HuH-7 (cell line): ENCODE results near the gene SPECC1.
"Not testable (repeated sequence)": the region's sequence is repeated elsewhere in the genome, so short reads cannot be mapped to it uniquely, and the experiment has no call there.

Experiments used
- DNase-seq: peaks from one replicate; pipeline ENCODE4 v3.0.0; 2011; ENCODE audit warnings: low spot score

Gene SPECC1

DNA sequence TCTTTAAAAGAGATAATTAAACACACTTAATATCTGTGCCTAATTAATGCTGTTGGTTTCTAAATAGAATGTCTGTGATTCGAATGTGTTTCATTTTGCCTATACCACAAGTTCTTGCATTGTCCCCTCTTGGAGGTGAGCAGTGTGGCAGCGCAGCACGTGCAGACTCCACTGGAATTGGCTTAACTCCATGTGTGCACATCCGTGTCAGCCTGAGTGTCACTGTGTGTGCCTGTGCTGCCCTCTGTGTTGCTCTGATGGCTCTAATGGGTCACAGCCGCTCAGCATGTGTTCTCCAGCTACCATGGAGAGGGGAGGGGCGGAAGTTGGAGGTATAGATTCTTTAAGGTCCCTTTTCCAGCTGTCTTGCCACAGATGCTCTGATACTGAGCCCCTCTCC lies 226.6 kb downstream of the SPECC1 start:
- no peak for DNase-seq

DNA sequence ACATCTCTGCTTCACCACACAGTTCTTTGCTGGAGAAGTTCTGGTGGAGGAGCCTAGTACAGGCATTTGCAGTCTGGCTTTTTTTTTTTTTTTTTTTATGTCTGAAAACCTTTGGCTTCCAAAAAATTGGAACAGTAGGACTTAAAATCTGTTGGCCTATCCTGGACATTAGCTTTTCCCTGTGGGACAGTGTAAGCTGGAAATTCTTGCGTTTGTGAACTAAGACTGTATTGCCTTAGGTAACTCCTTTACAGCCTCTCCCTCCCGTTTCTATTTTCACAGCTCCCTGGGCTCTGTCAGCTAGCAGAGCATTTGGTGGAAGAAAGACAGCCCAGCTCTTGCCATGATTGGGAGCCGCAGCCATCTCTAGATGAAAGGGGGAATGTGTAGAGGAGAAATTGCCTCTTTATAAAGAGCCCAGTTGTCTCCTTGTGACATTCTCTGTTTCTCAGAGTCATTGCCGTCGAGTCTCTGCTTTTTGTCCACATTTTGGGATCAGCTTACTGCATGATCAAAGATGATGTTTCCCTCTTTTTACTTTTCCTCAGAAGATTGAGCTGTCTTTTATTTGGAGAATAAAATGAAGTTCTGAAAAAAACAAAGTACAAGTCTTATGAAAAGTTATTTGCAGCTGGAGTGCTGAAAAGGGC lies 227.5 kb downstream of the SPECC1 start:
- DNase-seq: no peak

DNA sequence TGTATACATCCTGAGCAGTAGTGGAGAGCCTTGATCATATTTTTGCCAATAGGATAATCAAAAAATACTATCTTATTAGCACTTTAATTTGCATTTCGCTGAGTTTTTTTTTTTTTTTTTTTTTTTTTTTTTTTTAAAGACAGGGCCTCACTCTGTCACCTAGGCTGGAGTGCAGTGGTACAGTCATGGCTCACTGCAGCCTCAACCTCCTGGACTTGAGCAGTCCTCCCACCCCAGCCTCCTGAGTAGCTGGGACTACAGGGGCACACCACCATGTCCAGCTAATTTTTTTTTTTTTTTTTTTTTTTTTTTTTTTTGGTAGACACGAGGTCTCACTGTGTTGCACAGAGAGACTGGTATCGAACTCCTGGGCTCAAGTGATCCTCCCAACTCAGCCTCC lies 230.6 kb downstream of the SPECC1 start:
- DNase-seq: not testable (repeated sequence)

DNA sequence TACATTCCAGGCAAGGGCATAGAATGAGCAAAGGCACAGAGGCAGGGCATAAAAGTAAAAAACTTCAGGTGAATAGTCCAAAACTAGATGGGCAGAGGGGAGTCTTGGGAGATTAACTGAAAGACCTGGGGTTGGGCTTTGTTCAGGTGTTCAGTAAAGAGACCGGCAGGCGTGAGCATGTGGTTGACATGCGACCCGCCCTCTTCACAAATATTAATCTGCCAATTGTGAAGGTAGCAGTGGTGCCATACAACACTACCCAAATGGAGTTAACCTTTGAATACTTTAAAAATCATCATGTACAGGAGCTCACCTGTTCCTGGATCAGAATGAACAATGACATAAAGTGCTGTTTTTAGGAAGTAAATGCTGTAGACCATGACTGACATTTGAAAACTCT lies 232.7 kb downstream of the SPECC1 start:
- DNase-seq: no peak

DNA sequence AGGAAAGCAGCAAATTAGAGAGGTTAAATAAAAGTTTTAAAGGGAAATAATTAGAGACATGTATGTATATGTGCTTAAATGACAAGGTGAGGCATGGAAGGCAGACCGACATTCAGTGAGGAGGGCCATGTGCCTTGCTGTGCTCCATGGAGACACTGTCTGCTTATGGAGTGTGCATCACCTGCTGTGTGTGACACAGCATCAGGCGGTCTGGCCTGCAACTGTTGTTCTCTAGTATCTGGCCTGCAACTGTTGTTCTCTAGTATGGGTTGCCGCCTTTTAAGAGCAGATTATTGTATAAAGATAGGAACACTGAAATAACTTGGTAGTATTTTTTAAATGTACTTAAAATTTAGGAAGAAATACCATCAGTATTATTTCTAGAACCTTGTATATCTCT lies 233.1 kb downstream of the SPECC1 start:
- no peak for DNase-seq

DNA sequence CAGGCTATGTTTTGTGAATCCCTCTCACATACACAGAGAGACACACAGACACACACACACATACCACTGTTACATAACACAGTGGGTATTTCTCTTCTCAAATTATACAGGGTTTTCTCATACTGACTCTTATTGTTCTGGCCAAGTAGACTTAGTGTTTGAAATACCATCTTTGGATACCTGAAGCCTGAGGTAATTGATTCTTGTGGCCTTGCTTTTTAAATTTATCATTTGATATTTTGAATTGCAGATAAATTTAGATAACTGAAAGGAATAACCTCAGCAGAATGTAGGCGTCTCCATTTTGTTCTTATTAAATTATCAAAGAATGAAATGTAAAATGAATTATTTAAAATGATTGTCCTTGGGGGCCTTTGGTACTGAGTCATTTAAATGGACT lies 234.4 kb downstream of the SPECC1 start:
- no peak for DNase-seq

DNA sequence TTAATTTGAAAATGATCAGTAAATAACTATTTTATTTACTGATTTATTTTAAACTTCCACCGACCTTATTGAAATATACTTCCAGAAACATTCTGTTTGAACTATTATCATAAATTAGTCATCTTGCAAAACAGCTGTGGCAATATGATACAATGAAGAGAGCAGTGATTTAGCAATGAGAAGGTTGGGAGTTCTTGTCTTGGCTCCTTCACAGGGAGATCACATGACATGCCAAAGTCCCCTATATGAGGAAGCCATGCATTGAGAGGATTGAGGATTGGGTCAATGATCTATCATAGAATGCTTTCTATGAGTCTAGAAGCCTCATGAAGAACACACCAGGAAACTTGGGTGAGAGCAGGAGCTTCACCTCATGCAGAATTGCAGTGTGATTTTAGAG lies 235.5 kb downstream of the SPECC1 start:
- DNase-seq: no peak

DNA sequence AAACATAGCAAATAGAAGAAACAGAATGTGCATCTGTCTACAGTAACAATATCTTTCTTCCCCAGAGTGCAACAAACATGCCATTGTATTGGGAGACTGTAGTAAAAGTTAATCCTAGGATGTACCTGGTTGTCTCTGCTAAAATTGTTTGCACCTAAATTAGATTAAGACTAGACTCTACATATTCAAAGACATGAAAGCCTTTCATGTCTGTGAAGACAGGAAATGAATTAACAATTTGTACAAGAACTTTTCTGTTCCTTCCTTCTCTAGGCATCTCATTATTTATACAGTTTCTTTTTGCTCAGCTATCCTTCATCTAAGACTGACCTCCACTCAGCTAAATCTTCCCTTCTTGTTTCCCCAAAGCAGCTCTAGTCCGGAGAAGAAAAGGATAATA lies 237.5 kb downstream of the SPECC1 start:
- no peak for DNase-seq

DNA sequence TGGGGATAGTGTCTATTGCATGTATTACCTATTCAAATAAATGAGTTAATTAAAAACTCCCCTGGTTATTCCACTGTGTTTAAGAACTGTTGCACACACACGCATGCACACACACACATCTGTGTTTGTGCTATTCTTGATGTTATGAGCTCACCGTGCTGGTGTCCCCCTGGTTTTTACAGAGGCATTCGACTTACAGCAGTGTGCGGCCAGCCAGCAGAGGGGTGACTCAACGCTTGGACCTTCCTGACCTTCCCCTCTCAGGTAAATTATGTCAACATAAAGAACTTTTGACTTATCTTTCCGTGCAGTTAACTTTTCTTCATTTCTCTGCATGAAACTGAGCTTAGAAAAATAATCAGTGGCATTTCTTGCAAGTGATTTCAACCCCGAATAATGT lies 244.2 kb downstream of the SPECC1 start:
- DNase-seq: no peak

DNA sequence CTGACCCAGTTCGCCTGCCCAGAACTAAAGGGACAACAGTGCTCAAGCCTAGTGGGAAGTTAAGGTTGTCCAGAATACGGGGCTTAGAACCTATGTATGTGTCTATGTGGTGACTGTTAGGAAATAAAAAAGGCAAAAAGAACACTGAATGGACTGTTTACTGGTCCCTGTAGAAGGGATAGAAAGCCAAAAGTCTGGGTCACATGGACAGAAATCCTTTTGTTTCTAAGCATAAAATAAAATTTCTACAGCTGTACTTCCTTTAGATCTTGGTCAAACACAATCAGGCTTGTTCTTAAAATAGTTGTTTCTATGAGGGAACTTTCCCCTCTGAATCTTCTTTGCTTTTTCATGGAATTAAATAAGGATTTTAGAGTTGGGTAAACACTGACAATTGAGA lies 245.4 kb downstream of the SPECC1 start:
- DNase-seq: no peak

DNA sequence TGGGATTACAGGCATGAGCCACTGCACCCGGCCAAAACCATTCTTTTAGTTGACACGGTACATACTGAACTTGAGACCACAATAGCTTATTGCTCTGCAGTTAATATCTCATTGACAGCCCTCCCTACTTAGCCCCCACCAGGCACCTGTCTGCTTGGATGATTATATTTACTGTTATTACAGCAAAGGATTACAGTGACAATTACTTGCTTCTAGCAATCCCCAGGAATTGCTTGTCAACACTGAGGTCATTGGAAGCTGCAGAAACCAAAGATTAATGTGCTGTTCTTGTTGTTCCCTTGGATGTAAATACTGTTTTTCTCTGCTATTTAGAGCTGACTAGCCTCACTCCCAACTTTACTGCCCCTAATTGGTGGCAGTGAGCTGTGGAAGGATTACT lies 247.0 kb downstream of the SPECC1 start:
- DNase-seq: no peak

DNA sequence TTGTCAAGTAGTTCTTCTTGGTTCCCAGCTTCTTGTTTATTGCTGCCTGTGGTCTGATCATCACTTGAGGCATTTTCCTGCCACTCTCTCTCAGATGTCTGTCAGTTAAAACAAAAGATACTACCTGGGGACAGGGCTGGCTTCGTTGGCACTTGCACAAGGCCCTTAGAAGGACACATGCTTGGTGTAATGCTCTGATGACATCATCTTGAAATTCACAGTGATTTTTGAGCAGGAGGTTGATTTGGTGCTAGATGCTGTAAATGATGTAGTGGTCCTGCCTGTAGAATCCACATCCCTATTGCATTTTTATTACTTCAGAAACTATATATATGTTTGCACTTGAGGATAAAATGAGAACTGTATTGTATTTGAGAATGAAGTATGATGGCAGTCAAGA lies 247.8 kb downstream of the SPECC1 start:
- DNase-seq: no peak

DNA sequence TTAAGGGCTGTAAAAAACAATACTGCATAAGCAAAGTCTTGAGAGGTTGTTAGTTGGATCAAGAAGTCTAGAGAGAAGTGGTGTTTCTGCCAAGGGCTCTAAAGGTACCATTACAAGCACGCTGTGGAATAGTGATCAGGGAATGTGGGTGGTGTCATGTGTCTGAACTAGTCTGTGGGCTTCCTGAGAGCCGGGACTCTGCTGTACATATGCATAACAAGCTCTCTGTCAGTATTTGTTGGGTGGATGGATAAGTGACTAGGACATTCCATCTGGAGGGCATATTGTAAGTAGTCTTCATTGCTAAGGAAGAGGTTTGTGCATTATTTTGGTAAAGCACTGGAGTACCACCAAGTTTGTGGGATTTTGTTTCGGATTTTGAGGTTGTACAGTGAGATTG lies 248.6 kb downstream of the SPECC1 start:
- no peak for DNase-seq

DNA sequence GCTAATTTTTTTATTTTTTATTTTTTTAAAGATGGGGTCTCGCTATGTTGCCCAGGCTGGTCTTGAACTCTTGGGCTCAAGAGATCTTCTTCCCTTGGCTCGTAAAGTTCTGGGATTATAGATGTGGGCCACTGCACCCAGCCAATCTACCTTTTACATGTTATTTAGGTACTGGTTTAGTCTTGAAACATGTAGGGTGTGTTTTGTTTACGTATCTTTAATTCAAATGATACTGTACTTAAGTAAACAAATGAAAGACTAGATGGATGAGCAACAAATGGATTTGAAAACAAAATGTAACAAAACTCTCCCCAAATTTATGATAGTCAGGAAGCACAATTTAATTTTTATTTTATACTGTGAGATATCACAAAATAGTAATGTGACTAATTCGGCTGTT lies 250.5 kb downstream of the SPECC1 start:
- no peak for DNase-seq

DNA sequence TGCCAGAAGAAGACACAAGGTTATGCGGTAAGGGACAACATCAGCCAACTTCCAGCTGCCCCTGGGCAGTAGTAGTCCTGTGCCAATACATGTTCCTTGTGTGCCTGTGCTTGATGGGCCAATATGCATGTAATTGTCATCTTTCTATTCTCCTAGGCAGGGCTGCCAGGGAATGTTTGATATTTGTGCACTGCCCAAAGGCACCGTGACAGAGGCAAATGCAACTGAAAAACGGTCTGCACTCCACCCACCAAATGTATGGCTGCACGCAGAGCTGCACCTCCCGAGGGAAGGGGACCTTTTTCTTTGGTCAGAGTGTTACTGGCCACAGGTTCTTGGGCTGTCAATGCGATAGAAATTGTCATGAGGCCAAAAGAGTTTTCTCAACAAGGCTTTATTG lies 251.1 kb downstream of the SPECC1 start:
- no peak for DNase-seq

DNA sequence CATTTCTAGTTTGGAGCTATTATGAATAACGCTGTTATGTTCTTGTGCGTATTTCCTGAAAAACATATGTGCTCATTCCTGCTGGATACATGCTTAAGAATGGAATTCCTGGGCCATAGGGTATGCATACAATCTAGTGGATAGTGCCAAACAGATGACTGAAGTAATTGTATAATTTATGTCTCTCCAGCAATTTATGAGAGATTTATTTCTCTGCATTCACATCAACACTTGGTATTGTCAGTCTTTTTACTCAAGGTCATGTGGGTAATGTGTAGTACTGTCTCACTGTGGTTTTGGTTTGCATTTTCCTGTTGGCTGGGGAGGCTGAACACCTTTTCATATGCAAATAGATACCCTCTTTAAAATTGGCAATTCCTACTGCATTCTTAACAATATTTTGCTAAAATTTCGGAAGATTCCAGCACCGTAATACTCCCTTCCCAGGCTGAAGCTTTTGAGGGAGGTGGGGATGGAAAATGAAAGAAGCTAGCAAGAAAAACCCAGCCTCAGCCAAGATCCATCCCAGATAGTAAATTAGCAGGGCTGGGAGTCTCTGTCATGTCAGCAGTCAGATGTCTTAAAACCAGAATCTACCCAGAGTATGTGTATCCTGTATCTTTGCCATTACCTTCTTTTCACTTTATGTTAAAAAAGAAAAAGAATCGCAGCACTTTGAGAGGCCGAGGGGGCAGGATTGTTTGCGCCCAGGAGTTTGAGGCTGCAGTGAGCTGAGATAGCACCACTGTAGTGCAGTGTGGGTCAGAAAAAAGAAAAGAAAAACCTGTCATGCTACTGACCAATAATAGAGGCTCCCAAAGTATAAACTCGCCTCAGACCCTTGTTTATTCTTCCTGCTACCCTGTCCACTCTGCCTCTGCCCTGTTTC lies 253.3 kb downstream of the SPECC1 start:
- DNase-seq: no peak

DNA sequence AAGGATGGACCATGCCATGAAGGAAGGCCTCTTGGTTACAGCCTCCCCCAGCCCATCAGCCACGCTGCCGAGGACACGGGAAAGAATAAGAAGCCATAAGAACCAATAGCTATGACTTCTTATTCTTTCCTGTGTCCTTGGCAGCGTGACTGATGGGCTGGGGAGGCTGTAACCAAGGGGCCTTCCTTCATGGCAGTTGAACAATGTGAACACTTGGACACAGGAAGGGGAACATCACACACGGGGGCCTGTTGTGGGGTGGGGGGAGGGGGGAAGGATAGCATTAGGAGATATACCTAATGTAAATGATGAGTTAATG lies 253.9 kb downstream of the SPECC1 start:
- not testable (repeated sequence) for DNase-seq

DNA sequence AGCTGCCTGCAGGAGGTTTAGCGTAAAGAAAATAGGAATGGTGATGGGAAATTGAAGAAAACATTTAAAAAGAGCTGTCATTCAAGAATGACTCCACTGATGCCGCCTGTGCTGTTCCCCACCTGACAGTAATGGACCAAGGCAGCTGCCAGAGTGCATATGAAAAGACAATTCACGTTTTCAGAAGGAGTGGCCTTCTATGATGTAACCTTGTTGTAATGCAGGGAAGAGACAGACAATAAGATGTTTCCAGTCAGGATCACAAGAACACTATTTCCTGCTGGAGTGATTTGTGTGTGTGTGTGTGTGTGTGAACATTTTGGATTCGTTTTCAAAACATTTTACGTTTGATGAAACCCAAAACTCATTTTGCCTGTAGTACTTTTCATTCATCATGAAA lies 254.4 kb downstream of the SPECC1 start:
- DNase-seq: no peak

DNA sequence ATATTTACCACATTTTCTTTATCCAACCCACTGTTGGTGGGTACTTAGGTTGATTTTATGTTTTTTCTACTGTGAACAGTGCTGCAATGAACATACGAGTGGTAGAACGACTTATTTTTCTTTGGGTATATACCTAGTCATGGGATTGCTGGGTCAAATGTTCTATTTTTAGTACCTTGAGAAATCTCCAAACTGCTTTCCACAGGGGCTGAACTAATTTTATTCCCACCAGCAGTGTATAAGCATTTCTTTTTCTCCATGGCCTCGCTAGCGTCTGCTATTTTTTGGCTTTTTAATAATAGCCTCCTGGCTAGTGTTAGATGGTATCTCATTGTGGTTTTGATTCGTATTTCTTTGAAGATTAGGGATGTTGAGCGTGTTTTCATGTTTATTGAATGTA lies 255.8 kb downstream of the SPECC1 start:
- no peak for DNase-seq

DNA sequence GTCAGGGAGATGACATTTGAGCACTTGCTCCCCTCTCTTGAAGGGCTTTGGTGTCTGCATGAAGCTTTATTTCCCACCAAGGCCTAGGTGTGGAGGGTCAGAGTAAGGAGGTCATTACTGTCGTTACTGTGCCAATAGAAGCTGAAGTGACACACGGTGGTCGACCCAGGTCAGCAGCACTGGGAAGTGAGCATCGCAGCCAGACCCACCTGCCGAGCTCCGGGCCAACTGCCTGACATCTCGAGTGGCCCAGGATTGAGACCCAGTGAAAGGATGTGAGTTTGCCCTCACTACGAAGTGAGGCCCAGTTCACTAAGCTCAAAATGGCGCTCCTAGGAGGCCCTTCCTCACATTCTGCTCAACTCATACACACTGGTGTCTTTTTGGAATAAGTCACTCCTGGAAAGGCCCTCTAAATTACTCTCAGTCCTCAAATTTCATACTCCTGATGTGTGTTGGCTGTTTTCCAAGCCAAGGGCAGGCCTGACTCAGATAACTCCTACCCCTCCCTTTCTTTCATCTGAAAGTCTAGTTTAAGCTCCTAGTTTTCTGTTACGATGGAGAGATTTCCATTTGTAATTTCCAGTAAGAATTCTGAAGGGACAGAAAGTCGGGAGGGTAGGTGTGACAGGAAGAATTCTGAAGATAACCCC lies 257.8 kb downstream of the SPECC1 start:
- no peak for DNase-seq

DNA sequence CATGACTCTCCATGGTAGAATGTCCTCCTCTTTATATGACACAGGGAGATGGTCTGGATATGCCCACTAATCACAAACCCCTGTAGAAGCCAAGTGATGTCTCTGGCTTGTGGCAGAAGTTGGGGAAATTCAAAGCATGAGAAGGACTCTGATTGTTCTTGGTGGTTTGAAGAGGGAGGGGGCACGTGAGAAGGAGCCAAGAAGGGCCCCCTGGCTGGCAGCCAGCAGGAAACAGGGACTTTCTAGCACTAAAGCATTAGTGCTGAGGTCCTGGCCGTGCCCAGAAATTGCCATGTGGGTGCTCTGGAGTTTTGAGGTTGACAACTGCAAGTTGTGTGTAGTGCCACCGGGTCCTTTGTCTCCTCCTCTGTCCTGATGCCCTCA lies 258.3 kb downstream of the SPECC1 start:
- no peak for DNase-seq

DNA sequence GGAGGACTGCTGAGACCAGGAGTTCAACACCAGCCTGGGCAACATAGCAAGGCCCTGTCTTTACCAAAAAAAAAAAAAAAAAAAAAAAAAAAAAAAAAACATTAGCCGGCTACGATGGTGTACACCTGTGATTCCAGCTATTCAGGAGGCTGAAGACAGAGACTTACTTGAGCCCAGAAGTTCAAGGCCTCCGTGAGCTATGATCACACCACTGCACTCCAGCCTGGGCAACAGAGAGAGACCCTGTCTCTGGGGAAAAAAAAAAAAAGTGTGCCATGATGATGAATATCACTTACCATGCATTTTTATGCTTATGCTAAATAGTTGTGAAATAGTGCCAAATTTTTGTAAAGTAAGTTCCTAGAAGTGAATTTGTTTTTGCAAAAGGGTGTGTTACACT lies 261.2 kb downstream of the SPECC1 start:
- DNase-seq: no peak

DNA sequence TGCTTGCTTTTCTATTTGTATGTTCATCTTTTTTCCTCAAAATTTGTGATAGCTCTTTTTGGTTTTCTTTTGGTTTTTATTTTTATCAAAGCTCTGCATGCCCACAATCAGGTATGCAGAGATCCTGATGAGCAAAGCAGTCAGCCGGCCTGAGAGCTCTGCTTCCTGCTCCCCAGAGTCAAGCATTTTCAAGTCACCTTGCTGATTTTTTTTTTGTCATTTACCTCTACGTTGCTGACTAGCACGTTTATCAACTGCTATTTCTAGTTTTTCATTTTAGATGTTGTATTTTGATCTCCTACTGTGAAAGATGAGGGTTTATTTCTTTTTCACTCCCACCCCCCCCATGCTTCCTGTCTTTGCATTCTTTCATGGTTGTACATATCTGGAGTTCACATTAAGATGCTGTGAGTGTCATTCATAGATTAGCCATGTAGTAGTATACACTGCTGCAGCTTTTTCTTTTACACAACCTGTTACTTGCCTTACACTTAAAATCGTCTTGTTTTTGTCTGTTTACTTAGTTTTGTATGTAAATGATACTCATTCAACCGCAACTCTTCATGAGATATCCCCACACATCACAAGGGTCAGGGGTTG lies 262.0 kb downstream of the SPECC1 start:
- no peak for DNase-seq
